HEK293 (cell line): ENCODE results near the gene ADAMTS13.
A peak's percentile ranks its signal among the peaks of the same experiment; 100 is the strongest.

Source experiments
- GFI1B ChIP-seq: fragments of 450-650 bp; formaldehyde crosslinking; IDR thresholded peaks from 2 replicates; pipeline ENCODE4 v1.5.1; 2016; ENCODE audit warnings: missing biosample characterization, missing genetic modification characterization
- GLIS2 ChIP-seq: fragments of 450-650 bp; formaldehyde crosslinking; IDR thresholded peaks from 2 replicates; pipeline ENCODE4 v1.5.1; 2016; ENCODE audit warnings: missing biosample characterization, missing genetic modification characterization
- HOXD13 ChIP-seq: sonication (generic); formaldehyde crosslinking; IDR thresholded peaks from 2 replicates; pipeline ENCODE4 v1.8.0; 2022; ENCODE audit warnings: missing genetic modification reagents, borderline replicate concordance
- KLF7 ChIP-seq: fragments of 450-650 bp; formaldehyde crosslinking; IDR thresholded peaks from 2 replicates; pipeline ENCODE4 v1.5.1; 2016; ENCODE audit warnings: missing biosample characterization, missing genetic modification characterization, borderline replicate concordance
- MEIS1 ChIP-seq: sonication (generic); formaldehyde crosslinking; IDR thresholded peaks from 2 replicates; pipeline ENCODE4 v1.8.1; 2022; ENCODE audit warnings: missing genetic modification reagents, mild to moderate bottlenecking, borderline replicate concordance
- SCRT2 ChIP-seq: fragments of 450-650 bp; formaldehyde crosslinking; IDR thresholded peaks from 2 replicates; pipeline ENCODE4 v1.5.1; 2016; ENCODE audit warnings: missing biosample characterization, missing genetic modification characterization
- SP7 ChIP-seq: fragments of 450-650 bp; formaldehyde crosslinking; IDR thresholded peaks from 2 replicates; pipeline ENCODE4 v1.5.1; 2016; ENCODE audit warnings: missing biosample characterization, missing genetic modification characterization
- TCF7L2 ChIP-seq: IDR thresholded peaks from 2 replicates; pipeline ENCODE4 v1.6.1; 2011; ENCODE audit warnings: low read depth, mild to moderate bottlenecking, inconsistent platforms, low read length, moderate library complexity, borderline replicate concordance
- ZBTB26 ChIP-seq: fragments of 450-650 bp; formaldehyde crosslinking; optimal IDR thresholded peaks from 2 replicates; pipeline ENCODE3; 2016; ENCODE audit warnings: missing biosample characterization, mild to moderate bottlenecking, missing genetic modification characterization
- ZFP3 ChIP-seq: fragments of 450-650 bp; formaldehyde crosslinking; IDR thresholded peaks from 2 replicates; pipeline ENCODE4 v1.5.1; 2016; ENCODE audit warnings: low read depth, missing biosample characterization, missing genetic modification characterization
- ZNF121 ChIP-seq: fragments of 450-650 bp; formaldehyde crosslinking; IDR thresholded peaks from 2 replicates; pipeline ENCODE4 v1.5.1; 2016; ENCODE audit warnings: missing biosample characterization, missing genetic modification characterization
- ZNF133 ChIP-seq: fragments of 450-650 bp; formaldehyde crosslinking; IDR thresholded peaks from 2 replicates; pipeline ENCODE4 v1.5.1; 2016; ENCODE audit warnings: missing biosample characterization, missing genetic modification characterization
- ZNF155 ChIP-seq: fragments of 450-650 bp; formaldehyde crosslinking; IDR thresholded peaks from 2 replicates; pipeline ENCODE4 v1.5.1; 2016; ENCODE audit warnings: missing biosample characterization, missing genetic modification characterization
- ZNF202 ChIP-seq: fragments of 450-650 bp; formaldehyde crosslinking; IDR thresholded peaks from 2 replicates; pipeline ENCODE4 v1.5.1; 2016; ENCODE audit warnings: missing biosample characterization, missing genetic modification characterization, borderline replicate concordance
- ZNF302 ChIP-seq: fragments of 450-650 bp; formaldehyde crosslinking; IDR thresholded peaks from 2 replicates; pipeline ENCODE4 v1.5.1; 2016; ENCODE audit warnings: missing biosample characterization, missing genetic modification characterization, low read depth
- ZNF335 ChIP-seq: fragments of 450-650 bp; formaldehyde crosslinking; conservative IDR thresholded peaks from 2 replicates; pipeline ENCODE4 v1.5.1; 2016; ENCODE audit warnings: missing biosample characterization, missing genetic modification characterization
- ZNF354C ChIP-seq: fragments of 450-650 bp; formaldehyde crosslinking; IDR thresholded peaks from 2 replicates; pipeline ENCODE4 v1.5.1; 2016; ENCODE audit warnings: missing biosample characterization, missing genetic modification characterization, low read depth, borderline replicate concordance
- ZNF529 ChIP-seq: fragments of 450-650 bp; formaldehyde crosslinking; IDR thresholded peaks from 2 replicates; pipeline ENCODE4 v1.5.1; 2017; ENCODE audit warnings: missing genetic modification characterization, missing biosample characterization; ENCODE audit not compliant: insufficient replicate concordance
- ZNF558 ChIP-seq: fragments of 450-650 bp; formaldehyde crosslinking; IDR thresholded peaks from 2 replicates; pipeline ENCODE4 v1.5.1; 2016; ENCODE audit warnings: missing biosample characterization, missing genetic modification characterization
- ZNF571 ChIP-seq: fragments of 450-650 bp; formaldehyde crosslinking; IDR thresholded peaks from 2 replicates; pipeline ENCODE4 v1.5.0; 2017; ENCODE audit warnings: missing biosample characterization, missing genetic modification characterization
- ZNF585B ChIP-seq: fragments of 450-650 bp; formaldehyde crosslinking; IDR thresholded peaks from 2 replicates; pipeline ENCODE4 v1.5.1; 2016; ENCODE audit warnings: missing biosample characterization, missing genetic modification characterization
- ZNF610 ChIP-seq: fragments of 450-650 bp; formaldehyde crosslinking; IDR thresholded peaks from 2 replicates; pipeline ENCODE4 v1.5.1; 2016; ENCODE audit warnings: missing biosample characterization, missing genetic modification characterization, borderline replicate concordance
- ZNF623 ChIP-seq: fragments of 450-650 bp; formaldehyde crosslinking; IDR thresholded peaks from 2 replicates; pipeline ENCODE4 v1.5.1; 2016; ENCODE audit warnings: missing biosample characterization, missing genetic modification characterization
- ZNF792 ChIP-seq: fragments of 450-650 bp; formaldehyde crosslinking; IDR thresholded peaks from 2 replicates; pipeline ENCODE4 v1.5.1; 2016; ENCODE audit warnings: missing biosample characterization, missing genetic modification characterization
- TF ChIP-seq, protein P1 (sequence below): fragments of 450-650 bp; formaldehyde crosslinking; IDR thresholded peaks from 2 replicates; pipeline ENCODE4 v1.5.1; 2016; ENCODE audit warnings: missing biosample characterization, missing genetic modification characterization
- TF ChIP-seq, protein P2 (sequence below): fragments of 450-650 bp; formaldehyde crosslinking; IDR thresholded peaks from 2 replicates; pipeline ENCODE4 v1.5.1; 2017; ENCODE audit warnings: missing biosample characterization, missing genetic modification characterization
- TF ChIP-seq, protein P3 (sequence below): fragments of 450-650 bp; IDR thresholded peaks from 2 replicates; pipeline ENCODE4 v1.5.1; 2018; ENCODE audit warnings: missing biosample characterization, mild to moderate bottlenecking, missing genetic modification characterization
- TF ChIP-seq, protein P4 (sequence below): fragments of 450-650 bp; formaldehyde crosslinking; IDR thresholded peaks from 2 replicates; pipeline ENCODE4 v1.5.1; 2016; ENCODE audit warnings: missing biosample characterization, missing genetic modification characterization
- TF ChIP-seq, protein P5 (sequence below): fragments of 450-650 bp; formaldehyde crosslinking; IDR thresholded peaks from 2 replicates; pipeline ENCODE4 v1.5.1; 2016; ENCODE audit warnings: missing biosample characterization, missing genetic modification characterization, borderline replicate concordance

The ADAMTS13 gene

DNA sequence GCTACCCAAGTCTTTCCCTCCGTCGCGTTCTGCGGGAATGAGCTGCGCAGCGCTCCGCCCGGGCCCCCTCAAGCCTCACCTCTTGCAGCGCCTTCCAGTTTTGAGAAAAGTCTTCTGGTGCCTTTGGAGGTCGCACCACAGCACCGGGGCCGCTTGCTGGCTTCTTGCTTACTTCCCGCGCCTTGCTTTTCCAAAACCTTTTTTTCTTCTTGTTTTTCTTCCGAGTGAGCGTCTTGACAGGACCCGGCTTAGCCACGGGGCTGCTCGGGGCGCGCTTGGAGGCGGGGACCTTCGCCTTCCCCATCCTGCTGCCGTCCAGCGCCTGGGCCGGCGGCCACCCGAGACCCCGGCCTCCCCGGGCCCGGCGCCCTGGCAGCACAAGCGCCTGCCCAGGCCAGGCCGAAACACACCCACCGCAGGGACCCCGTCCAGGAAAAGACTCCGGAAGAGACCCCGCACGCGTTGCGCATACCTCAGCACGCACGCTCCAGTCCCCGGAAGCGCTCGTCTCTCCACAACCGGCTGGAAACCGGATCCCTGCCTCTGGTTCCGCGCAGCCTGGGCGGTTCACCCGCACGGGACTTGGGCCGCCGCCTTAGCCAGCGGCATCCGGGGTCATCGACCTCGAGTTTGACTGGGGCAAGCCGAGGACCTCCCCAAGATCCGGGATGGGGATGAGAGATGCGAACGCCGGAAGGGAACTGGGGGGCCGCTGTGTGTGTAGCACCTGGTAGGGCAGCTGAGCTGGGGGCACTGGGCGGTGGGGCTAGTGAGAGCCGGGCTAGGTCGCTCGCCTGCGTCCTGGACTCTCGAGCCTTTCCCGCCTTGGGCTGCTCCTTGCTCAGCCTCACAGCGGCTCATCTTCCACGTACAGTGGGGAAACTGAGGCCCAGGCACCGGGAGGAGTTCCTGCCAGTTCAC, 4.4 kb upstream of the ADAMTS13 start, which contains the start of gene REXO4 (continued):
- TF ChIP-seq ZNF202 (tag by site-specific recombination) (no peak), ZNF623 (tag by site-specific recombination) (no peak; the same call in 1 of the 2 replicates), ZFP3 (no peak), ZNF792 (tag by site-specific recombination) (no peak), GLIS2 (peak; percentile 88), MEIS1 (CRISPR knock-in tag) (no peak), SP7 (tag by site-specific recombination) (peak; percentile 97), ZNF155 (no peak), SCRT2 (tag by site-specific recombination) (peak; percentile 87), ZNF585B (no peak), HOXD13 (CRISPR knock-in tag) (no peak), ZNF354C (tag by site-specific recombination) (no peak), ZNF529 (tag by site-specific recombination) (no peak), ZNF610 (tag by site-specific recombination) (peak; percentile 83; the same call in 1 of the 2 replicates), ZBTB26 (tag by site-specific recombination) (peak; percentile 96), ZNF302 (tag by site-specific recombination) (0 out of 2 replicates have a peak, but pooled peaks have one; percentile 78), GFI1B (no peak; the same call in 1 of the 2 replicates), KLF7 (tag by site-specific recombination) (peak; percentile 99), ZNF121 (tag by site-specific recombination) (peak; percentile 80), ZNF335 (tag by site-specific recombination) (peak; percentile 90), ZNF133 (tag by site-specific recombination) (no peak), ZNF571 (tag by site-specific recombination) (no peak), ZNF558 (tag by site-specific recombination) (no peak), TCF7L2 (no peak)
- TF ChIP-seq, protein P1, sequence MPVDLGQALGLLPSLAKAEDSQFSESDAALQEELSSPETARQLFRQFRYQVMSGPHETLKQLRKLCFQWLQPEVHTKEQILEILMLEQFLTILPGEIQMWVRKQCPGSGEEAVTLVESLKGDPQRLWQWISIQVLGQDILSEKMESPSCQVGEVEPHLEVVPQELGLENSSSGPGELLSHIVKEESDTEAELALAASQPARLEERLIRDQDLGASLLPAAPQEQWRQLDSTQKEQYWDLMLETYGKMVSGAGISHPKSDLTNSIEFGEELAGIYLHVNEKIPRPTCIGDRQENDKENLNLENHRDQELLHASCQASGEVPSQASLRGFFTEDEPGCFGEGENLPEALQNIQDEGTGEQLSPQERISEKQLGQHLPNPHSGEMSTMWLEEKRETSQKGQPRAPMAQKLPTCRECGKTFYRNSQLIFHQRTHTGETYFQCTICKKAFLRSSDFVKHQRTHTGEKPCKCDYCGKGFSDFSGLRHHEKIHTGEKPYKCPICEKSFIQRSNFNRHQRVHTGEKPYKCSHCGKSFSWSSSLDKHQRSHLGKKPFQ (tag by site-specific recombination): peak; percentile 79; the same call in 1 of the 2 replicates
- TF ChIP-seq, protein P2, sequence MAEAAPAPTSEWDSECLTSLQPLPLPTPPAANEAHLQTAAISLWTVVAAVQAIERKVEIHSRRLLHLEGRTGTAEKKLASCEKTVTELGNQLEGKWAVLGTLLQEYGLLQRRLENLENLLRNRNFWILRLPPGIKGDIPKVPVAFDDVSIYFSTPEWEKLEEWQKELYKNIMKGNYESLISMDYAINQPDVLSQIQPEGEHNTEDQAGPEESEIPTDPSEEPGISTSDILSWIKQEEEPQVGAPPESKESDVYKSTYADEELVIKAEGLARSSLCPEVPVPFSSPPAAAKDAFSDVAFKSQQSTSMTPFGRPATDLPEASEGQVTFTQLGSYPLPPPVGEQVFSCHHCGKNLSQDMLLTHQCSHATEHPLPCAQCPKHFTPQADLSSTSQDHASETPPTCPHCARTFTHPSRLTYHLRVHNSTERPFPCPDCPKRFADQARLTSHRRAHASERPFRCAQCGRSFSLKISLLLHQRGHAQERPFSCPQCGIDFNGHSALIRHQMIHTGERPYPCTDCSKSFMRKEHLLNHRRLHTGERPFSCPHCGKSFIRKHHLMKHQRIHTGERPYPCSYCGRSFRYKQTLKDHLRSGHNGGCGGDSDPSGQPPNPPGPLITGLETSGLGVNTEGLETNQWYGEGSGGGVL (tag by site-specific recombination): no peak
- TF ChIP-seq, protein P3, sequence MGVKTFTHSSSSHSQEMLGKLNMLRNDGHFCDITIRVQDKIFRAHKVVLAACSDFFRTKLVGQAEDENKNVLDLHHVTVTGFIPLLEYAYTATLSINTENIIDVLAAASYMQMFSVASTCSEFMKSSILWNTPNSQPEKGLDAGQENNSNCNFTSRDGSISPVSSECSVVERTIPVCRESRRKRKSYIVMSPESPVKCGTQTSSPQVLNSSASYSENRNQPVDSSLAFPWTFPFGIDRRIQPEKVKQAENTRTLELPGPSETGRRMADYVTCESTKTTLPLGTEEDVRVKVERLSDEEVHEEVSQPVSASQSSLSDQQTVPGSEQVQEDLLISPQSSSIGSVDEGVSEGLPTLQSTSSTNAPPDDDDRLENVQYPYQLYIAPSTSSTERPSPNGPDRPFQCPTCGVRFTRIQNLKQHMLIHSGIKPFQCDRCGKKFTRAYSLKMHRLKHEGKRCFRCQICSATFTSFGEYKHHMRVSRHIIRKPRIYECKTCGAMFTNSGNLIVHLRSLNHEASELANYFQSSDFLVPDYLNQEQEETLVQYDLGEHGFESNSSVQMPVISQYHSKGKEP: no peak
- TF ChIP-seq, protein P4, sequence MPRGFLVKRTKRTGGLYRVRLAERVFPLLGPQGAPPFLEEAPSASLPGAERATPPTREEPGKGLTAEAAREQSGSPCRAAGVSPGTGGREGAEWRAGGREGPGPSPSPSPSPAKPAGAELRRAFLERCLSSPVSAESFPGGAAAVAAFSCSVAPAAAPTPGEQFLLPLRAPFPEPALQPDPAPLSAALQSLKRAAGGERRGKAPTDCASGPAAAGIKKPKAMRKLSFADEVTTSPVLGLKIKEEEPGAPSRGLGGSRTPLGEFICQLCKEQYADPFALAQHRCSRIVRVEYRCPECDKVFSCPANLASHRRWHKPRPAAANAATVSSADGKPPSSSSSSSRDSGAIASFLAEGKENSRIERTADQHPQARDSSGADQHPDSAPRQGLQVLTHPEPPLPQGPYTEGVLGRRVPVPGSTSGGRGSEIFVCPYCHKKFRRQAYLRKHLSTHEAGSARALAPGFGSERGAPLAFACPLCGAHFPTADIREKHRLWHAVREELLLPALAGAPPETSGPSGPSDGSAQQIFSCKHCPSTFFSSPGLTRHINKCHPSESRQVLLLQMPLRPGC: peak; percentile 98
- TF ChIP-seq, protein P5, sequence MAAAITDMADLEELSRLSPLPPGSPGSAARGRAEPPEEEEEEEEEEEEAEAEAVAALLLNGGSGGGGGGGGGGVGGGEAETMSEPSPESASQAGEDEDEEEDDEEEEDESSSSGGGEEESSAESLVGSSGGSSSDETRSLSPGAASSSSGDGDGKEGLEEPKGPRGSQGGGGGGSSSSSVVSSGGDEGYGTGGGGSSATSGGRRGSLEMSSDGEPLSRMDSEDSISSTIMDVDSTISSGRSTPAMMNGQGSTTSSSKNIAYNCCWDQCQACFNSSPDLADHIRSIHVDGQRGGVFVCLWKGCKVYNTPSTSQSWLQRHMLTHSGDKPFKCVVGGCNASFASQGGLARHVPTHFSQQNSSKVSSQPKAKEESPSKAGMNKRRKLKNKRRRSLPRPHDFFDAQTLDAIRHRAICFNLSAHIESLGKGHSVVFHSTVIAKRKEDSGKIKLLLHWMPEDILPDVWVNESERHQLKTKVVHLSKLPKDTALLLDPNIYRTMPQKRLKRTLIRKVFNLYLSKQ (tag by site-specific recombination): no peak
